GF-D8 (cell line): ENCODE measurements around the gene EOLA2.
"Not testable (repeated sequence)": the region's sequence is repeated elsewhere in the genome, so short reads cannot be mapped to it uniquely, and the experiment has no call there.

Experiments
- DNase-seq: peaks from one replicate; lab custom pipeline; 2025; lab: John Stamatoyannopoulos, UW

EOLA2 gene

GRCh38 chrX:149938427-149938880, at the start of gene EOLA2:
EOLA2 (minus strand) TSS chrX:149938491; CDS start chrX:149933874, 4,617 bp downstream.
- DNase-seq: peak; percentile 86

GRCh38 chrX:149987613-149988012, 49.3 kb upstream of the EOLA2 start:
- no peak for DNase-seq

GRCh38 chrX:149984411-149984810, 46.1 kb upstream of the EOLA2 start:
- DNase-seq: no peak

GRCh38 chrX:149982310-149982709, 44.0 kb upstream of the EOLA2 start:
- DNase-seq: no peak

- DNase-seq: no peak
Observed at GRCh38 chrX:149979126-149979644, 40.9 kb upstream of the EOLA2 start.

GRCh38 chrX:149962859-149963757, 24.8 kb upstream of the EOLA2 start:
- no peak for DNase-seq

- no peak for DNase-seq
Observed at GRCh38 chrX:149962010-149962409, 23.7 kb upstream of the EOLA2 start.

- DNase-seq: no peak
Observed at GRCh38 chrX:149961572-149961971, 23.3 kb upstream of the EOLA2 start.

GRCh38 chrX:149950681-149951080, 12.4 kb upstream of the EOLA2 start:
- peak; percentile 0 for DNase-seq

- DNase-seq: no peak
Observed at GRCh38 chrX:149949743-149950436, 11.6 kb upstream of the EOLA2 start.

GRCh38 chrX:149948016-149948415, 9.7 kb upstream of the EOLA2 start:
- no peak for DNase-seq

GRCh38 chrX:149946932-149947331, 8.6 kb upstream of the EOLA2 start:
- DNase-seq: not testable (repeated sequence)

- DNase-seq: not testable (repeated sequence)
Observed at GRCh38 chrX:149945820-149946219, 7.5 kb upstream of the EOLA2 start.

GRCh38 chrX:149945087-149945670, 6.9 kb upstream of the EOLA2 start:
- DNase-seq: not testable (repeated sequence)

GRCh38 chrX:149940674-149941024, 2.4 kb upstream of the EOLA2 start:
- not testable (repeated sequence) for DNase-seq

GRCh38 chrX:149939905-149940673, 1.8 kb upstream of the EOLA2 start:
- peak; percentile 88 for DNase-seq

- no peak for DNase-seq
Observed at GRCh38 chrX:149939655-149939904, 1.3 kb upstream of the EOLA2 start.

GRCh38 chrX:149938881-149939654, 777 bp upstream of the EOLA2 start:
- peak; percentile 58 for DNase-seq

- no peak for DNase-seq
Observed at GRCh38 chrX:149937871-149938426, 342 bp downstream of the EOLA2 start.

GRCh38 chrX:149937328-149937727, 963 bp downstream of the EOLA2 start:
- DNase-seq: not testable (repeated sequence)

- DNase-seq: not testable (repeated sequence)
Observed at GRCh38 chrX:149933547-149933946, 4.7 kb downstream of the EOLA2 start.
